ENCODE results near the gene PSMB10.
"Not testable (repeated sequence)": the region's sequence is repeated elsewhere in the genome, so short reads cannot be mapped to it uniquely, and the experiment has no call there.

Gene PSMB10

GRCh38 chr16:67942510-67943255 lies 6.0 kb upstream of the PSMB10 start:
- no peak for DNase-seq (ENCODE audit: low read depth in 3 of 3)

DNA sequence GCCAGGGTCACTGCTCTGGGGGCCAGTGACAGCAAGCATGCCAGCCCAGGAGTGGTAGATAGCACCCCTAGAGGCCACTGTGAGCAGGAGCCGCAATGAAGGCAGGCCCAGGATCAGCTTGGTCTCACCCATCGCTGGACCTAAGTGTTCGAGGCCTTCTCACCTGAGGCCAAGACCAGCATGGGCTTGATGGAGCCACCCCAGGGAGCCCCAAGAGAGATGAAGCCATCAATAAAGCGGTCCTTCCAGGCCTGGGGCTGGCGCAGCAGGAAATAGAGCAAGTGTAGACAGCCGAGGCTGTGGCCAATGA lies 5.5 kb upstream of the PSMB10 start:
- DNase-seq (ENCODE audit: low read depth in 3 of 3), result peak in 1 of 3 experiments; percentile 35

- no peak for DNase-seq (ENCODE audit: low read depth in 3 of 3)
Observed at GRCh38 chr16:67941469-67942199, 5.0 kb upstream of the PSMB10 start.

GRCh38 chr16:67940446-67941089 lies 3.9 kb upstream of the PSMB10 start:
- no peak for DNase-seq (ENCODE audit: low read depth in 3 of 3)

DNA sequence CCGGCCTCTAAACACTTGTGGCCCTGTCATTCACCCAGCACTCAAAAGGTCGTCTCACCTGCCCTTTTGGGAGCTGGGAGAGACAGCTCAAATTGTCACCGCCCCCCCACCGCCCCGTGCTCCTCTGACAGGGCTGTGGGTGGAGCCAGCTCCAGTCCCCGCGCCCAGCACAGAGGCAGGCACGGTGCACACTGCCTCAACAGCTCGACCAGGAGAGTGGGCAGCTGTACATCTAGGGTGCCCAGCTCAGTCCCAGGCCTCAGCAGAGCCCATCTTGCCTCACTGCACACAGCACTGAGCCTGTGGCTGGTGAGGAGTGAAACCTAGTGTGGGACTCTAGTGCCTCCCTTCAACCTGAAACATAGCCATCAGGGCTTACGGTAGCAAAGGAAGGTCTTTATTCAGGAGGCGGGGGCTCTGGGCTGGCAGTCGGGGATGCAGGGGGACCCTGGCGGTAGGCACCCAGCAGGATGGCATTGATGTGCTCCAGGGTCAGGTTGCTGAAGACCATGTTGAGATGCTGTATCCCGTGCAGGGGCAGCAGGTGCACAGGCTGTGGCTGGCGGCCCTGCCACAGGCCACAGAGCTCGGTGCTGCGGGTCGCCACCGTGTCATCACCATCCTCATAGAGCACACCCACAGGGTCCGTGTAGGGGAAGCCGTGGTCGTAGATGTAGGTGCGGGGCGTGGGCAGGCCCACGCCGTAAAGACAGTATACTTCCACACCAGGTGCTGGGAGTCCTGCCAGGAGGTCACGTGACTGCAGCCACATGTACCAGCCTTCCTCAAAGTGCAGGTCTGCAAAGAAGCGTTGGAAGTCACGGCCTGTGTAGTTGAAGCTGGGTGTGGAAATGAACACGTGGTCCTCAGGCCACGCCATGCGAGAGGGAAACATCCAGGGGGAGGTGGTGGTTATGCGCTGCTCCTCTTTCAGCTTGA lies 3.1 kb upstream of the PSMB10 start:
- DNase-seq (ENCODE audit: low read depth in 3 of 3), result peak in 1 of 3 experiments; percentile 67

- DNase-seq (ENCODE audit: low read depth in 3 of 3), result not testable (repeated sequence)
Observed at GRCh38 chr16:67937713-67938112, 1.1 kb upstream of the PSMB10 start.

DNA sequence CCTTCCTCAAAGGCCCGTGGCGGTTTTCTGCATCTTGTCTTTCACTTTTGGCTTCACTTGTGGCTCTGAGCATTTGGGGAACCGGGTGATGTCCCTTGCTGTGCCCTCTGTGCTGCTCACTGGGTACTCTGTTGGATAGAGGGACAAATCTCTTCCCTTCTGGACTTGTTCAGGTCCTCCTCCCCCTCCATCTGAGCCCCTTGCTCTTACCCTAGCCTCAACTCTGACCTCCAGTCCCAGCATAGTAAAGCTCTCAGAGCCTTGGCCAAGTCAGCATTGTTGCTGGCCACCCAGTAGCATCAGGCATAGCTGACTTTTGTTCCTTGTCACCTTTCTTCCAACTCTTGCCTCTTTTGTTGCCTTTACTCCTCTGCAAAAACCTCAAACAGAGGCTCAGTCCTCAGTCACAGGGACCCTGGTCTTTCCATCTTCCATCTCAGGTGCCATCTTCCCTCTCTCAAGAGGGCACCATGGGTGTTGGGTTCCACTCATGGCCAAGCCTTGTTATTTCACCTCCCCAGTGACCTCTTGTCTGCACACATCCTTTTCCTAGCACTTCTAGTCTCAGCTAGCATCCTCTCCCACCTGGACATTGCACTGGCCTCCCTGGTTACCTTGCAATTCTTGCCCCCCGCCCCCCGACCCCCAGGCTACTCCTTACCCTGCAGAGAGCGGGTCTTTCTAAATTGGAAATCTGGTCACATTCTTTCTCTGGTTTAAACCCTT lies 393 bp upstream of the PSMB10 start:
- DNase-seq (ENCODE audit: low read depth in 3 of 3), result peak in 2 of 3 experiments; percentile 62 to 73

GRCh38 chr16:67935402-67936123 lies 1.1 kb downstream of the PSMB10 start:
- DNase-seq (ENCODE audit: low read depth in 3 of 3), result peak; percentile 86 to 98 (median 88)

- no peak for DNase-seq (ENCODE audit: low read depth in 3 of 3)
Observed at GRCh38 chr16:67935101-67935401, 1.6 kb downstream of the PSMB10 start.

DNA sequence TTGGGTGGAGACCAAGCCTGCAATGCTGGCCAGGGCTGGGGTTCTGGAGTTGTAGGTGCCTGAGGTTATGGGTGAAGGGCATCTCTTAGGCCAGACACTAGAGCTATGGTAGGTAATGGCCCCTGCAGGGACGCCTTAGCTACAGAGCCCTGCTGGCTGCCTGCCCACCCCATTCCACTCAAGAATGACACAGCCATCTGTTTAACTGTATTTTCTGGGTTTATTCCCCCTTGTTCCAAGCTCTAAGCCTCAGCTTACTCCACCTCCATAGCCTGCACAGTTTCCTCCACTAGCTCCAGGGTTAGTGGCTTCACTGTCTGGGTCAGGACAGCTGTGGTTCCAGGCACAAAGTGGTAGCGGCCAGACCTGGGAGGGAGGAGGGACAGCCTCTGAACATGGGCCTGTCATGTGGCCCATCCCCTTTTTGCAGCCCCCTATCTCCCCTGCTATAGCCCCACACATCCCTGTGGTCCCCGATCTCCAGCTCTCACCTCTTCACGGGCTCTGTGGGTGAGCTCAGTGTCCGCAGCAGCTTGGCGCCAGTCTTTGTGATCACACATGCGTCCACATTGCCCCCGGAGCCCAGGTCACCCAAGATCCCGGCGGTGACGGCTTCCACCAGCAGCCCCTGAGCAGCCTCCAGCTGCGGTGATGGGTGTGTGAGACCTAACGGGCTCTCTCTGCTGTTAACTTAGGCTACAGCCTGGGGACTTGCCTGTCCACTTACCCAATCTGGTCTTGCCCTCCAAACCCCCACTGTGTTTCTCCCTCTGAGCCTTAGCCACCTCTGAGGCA lies 2.1 kb downstream of the PSMB10 start:
- no peak for DNase-seq (ENCODE audit: low read depth in 3 of 3)

DNA sequence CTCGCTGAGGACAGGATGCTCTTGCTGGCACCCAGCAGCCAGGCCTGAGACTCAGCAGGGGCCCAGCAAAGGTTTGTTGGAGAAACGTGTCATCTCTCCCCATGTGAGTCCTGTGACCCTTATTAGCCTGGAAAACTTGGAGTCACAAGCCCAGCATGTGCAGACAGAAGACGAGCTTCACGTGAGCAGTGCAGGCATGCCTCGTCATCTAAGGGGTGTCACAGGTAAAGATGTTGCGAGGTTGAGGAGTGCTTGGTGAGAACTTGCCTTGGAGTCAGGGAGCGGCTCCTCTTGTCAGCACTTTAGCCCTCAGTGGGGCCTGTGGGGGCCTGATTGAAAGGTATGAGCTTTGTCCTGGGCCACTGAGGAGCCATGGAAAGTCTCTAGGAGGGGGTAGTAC lies 2.8 kb downstream of the PSMB10 start:
- no peak for DNase-seq (ENCODE audit: low read depth in 3 of 3)

DNA sequence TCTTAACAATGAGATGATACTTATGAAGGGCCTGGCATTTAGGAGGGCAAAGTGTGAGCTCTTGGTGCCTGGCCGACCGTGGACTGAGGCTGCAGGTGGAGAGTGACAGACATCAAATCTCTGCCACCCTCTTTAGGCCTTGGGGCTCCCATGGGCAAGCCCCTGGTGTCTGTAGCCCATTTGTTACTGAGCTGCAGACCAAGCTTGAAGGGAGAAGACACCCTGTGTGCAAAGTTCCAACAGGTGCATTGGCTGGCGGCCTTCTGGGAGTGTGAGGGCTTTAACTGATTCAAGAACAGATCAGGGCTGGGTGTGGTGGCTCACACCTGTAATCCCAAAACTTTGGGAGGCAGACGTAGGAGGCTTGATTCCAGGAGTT lies 4.2 kb downstream of the PSMB10 start:
- DNase-seq (ENCODE audit: low read depth in 3 of 3), result no peak

GRCh38 chr16:67931712-67932461 lies 4.8 kb downstream of the PSMB10 start, which contains the start of gene CTRL:
CTRL (minus strand) TSS chr16:67931862; CDS start chr16:67931852, 10 bp downstream.
- no peak for DNase-seq (ENCODE audit: low read depth in 3 of 3)

- DNase-seq (ENCODE audit: low read depth in 3 of 3), result no peak
Observed at GRCh38 chr16:67930678-67931211, 5.9 kb downstream of the PSMB10 start.

DNA sequence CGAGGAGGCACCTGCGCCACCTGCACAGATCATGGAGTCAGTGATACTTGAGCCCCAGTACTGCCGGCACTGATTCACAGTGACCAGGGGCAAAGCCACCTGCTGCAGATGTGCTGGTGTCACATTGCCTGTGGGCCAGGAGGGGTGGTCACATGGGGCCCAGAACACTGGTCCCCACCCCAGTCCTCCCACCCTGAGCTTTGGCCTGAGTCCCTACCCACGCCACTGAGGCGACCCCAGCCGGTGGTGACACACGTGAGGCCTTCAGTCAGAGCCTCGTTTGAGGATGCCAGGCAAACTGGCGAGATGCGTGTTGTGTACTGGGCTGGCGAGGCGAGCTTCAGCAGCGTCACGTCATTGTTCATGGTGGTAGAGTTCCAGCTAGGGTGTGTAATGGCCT lies 6.5 kb downstream of the PSMB10 start:
- no peak for DNase-seq (ENCODE audit: low read depth in 3 of 3)

- peak; percentile 64 to 76 (median 64) for DNase-seq (ENCODE audit: low read depth in 3 of 3)
Observed at GRCh38 chr16:67928561-67929364, 7.9 kb downstream of the PSMB10 start.

DNA sequence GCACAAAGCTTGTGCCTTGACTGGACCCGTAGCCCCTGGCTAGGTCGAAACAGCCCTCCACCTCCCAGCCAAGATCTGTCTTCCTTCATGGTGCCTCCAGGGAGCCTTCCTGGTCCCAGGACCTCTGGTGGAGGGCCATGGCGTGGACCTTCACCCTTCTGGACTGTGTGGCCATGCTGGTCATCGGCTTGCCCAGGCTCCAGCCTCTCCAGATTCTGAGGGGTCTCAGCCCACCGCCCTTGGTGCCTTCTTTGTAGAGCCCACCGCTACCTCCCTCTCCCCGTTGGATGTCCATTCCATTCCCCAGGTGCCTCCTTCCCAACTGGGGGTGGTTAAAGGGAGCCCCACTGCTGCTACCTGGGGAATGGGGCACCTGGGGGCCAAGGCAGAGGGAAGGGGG lies 8.5 kb downstream of the PSMB10 start:
- DNase-seq (ENCODE audit: low read depth in 3 of 3), result no peak
